Myocyte (in vitro differentiated cells): ENCODE measurements around the gene COL4A1. TPM values are rescaled to one million over a fixed set of nuclear protein-coding genes. Genes with fewer than 3 reads are reported as not detected.
A peak's percentile ranks its signal among the peaks of the same experiment; 100 is the strongest.

Experiments used
- DNase-seq: peaks from one replicate; pipeline ENCODE4 v3.0.0-alpha.2; 2012; ENCODE audit warnings: low read depth
- total RNA-seq: library from RNA; depleted of rRNA; stranded (reverse); fragments of >200 nt; gene quantifications from 2 replicates; pipeline ENCODE4 v1.2.3, GENCODE V29; 2014

COL4A1 gene
- total RNA-seq, 1 donor from 2014 or later: 128 TPM

- DNase-seq: no peak
Measured at GRCh38 chr13:110242615-110243014, 64.3 kb downstream of the COL4A1 start.

GRCh38 chr13:110240943-110241342 lies 66.0 kb downstream of the COL4A1 start:
- no peak for DNase-seq

GRCh38 chr13:110240352-110240751 lies 66.6 kb downstream of the COL4A1 start:
- DNase-seq: no peak

GRCh38 chr13:110239280-110240125 lies 67.5 kb downstream of the COL4A1 start:
- no peak for DNase-seq

GRCh38 chr13:110238818-110239195 lies 68.2 kb downstream of the COL4A1 start:
- DNase-seq: no peak

GRCh38 chr13:110237875-110238817 lies 68.8 kb downstream of the COL4A1 start:
- no peak for DNase-seq

- no peak for DNase-seq
Measured at GRCh38 chr13:110236831-110237261, 70.1 kb downstream of the COL4A1 start.

GRCh38 chr13:110236431-110236830 lies 70.5 kb downstream of the COL4A1 start:
- no peak for DNase-seq

GRCh38 chr13:110234532-110234931 lies 72.4 kb downstream of the COL4A1 start:
- no peak for DNase-seq

GRCh38 chr13:110233951-110234280 lies 73.0 kb downstream of the COL4A1 start:
- DNase-seq: no peak

- peak; percentile 73 for DNase-seq
Measured at GRCh38 chr13:110233181-110233950, 73.6 kb downstream of the COL4A1 start.

GRCh38 chr13:110232756-110233155 lies 74.2 kb downstream of the COL4A1 start:
- no peak for DNase-seq

- no peak for DNase-seq
Measured at GRCh38 chr13:110232142-110232541, 74.8 kb downstream of the COL4A1 start.

GRCh38 chr13:110231348-110232047 lies 75.5 kb downstream of the COL4A1 start:
- no peak for DNase-seq

- no peak for DNase-seq
Measured at GRCh38 chr13:110230661-110231347, 76.2 kb downstream of the COL4A1 start.

- no peak for DNase-seq
Measured at GRCh38 chr13:110229905-110230563, 76.9 kb downstream of the COL4A1 start.

- no peak for DNase-seq
Measured at GRCh38 chr13:110228936-110229904, 77.7 kb downstream of the COL4A1 start.

- DNase-seq: no peak
Measured at GRCh38 chr13:110227864-110228643, 78.9 kb downstream of the COL4A1 start.
